Measurements from ENCODE around the gene PIK3CB.

GRCh38 chr3:138846262-138846791 is 11.6 kb upstream of the PIK3CB start:
- TF ChIP-seq CTCF (conservative IDR thresholded peaks at IDR 0.05; ENCODE audit: low read depth, low read length) (no peak), EZH2 (IDR thresholded peaks at IDR 0.05; ENCODE audit: low read length, unreplicated experiment) (no peak), EZH2phosphoT487 (IDR thresholded peaks at IDR 0.05; ENCODE audit: borderline replicate concordance, low read length) (no peak)

Measured in PC-3 (cell line).